K562 (cell line): ENCODE results near the gene DNAH9. TPM values are rescaled to one million over a fixed set of nuclear protein-coding genes. Genes with fewer than 3 reads are reported as not detected.

Experiments
- CBX8 ChIP-seq: fragments of 200-600 bp; sonication (generic); IDR thresholded peaks from 2 replicates; pipeline ENCODE4 v1.6.1; 2012; ENCODE audit warnings: borderline replicate concordance, mixed run types, low read depth, mild to moderate bottlenecking, moderate library complexity, mixed read lengths, low read length, control low read depth, inconsistent platforms; ENCODE audit not compliant: poor library complexity, severe bottlenecking; ENCODE audit errors: extremely low read depth
- CREBBP ChIP-seq: IDR thresholded peaks from one replicate; pipeline ENCODE4 v1.6.1; 2012; ENCODE audit warnings: low read depth, mild to moderate bottlenecking, control low read depth, inconsistent platforms, low read length
- FOXA1 ChIP-seq: fragments of 450-650 bp; IDR thresholded peaks from 2 replicates; pipeline ENCODE4 v1.6.1; 2016; ENCODE audit warnings: mild to moderate bottlenecking, borderline replicate concordance
- FOXA3 ChIP-seq, 2 experiments: fragments of 450-650 bp in 1 of 2; sonication (generic) in 1 of 2; formaldehyde crosslinking; IDR thresholded peaks in 1 of 2; conservative IDR thresholded peaks in 1 of 2; 2 replicates each; pipeline versions ENCODE4 v1.4.0 to v1.8.0; 2020 to 2022; ENCODE audit warnings: mild to moderate bottlenecking in 2 of 2, missing genetic modification reagents in 1 of 2
- HSF4 ChIP-seq: fragments of 250-450 bp; sonication (Bioruptor Pico); IDR thresholded peaks from 2 replicates; pipeline ENCODE4 v2.1.2; 2022; ENCODE audit warnings: mild to moderate bottlenecking, moderate library complexity, borderline replicate concordance
- KLF16 ChIP-seq: IDR thresholded peaks from 2 replicates; pipeline ENCODE4 v1.6.1; 2016; ENCODE audit warnings: antibody characterized with exemption
- MCM2 ChIP-seq: fragments of 450-650 bp; IDR thresholded peaks from 2 replicates; pipeline ENCODE4 v1.6.1; 2017; ENCODE audit warnings: low read depth, mild to moderate bottlenecking
- NCOA6 ChIP-seq: fragments of 450-650 bp; IDR thresholded peaks from 2 replicates; pipeline ENCODE4 v1.6.1; 2017; ENCODE audit warnings: mild to moderate bottlenecking
- NFATC3 ChIP-seq: fragments of 450-650 bp; IDR thresholded peaks from 2 replicates; pipeline ENCODE4 v1.6.1; 2017; ENCODE audit warnings: mild to moderate bottlenecking
- NR2F6 ChIP-seq: fragments of 450-650 bp; formaldehyde crosslinking; IDR thresholded peaks from 2 replicates; pipeline ENCODE4 v1.4.0; 2020; ENCODE audit warnings: mild to moderate bottlenecking
- PHB ChIP-seq: fragments of 250-450 bp; sonication (Bioruptor Pico); IDR thresholded peaks from 2 replicates; pipeline ENCODE4 v1.5.0; 2021
- SFPQ ChIP-seq: fragments of 200-400 bp; formaldehyde crosslinking; IDR thresholded peaks from 2 replicates; pipeline ENCODE4 v1.6.1; 2017; ENCODE audit warnings: mild to moderate bottlenecking, low read depth, low read length, moderate library complexity
- SIRT6 ChIP-seq: IDR thresholded peaks from one replicate; pipeline ENCODE4 v1.6.1; 2012; ENCODE audit warnings: low read depth, mild to moderate bottlenecking, control low read depth, inconsistent platforms, low read length, moderate library complexity
- SMAD1 ChIP-seq: fragments of 150-350 bp; IDR thresholded peaks from 2 replicates; pipeline ENCODE4 v1.6.1; 2014; ENCODE audit warnings: low read length, low read depth; ENCODE audit not compliant: partially characterized antibody
- ZBTB11 ChIP-seq, 3 experiments: fragments of 200-800 bp in 1 of 3; fragments of 250-450 bp in 1 of 3; fragments of 450-650 bp in 1 of 3; sonication (Bioruptor Pico) in 1 of 3; sonication (Bioruptor generic) in 1 of 3; formaldehyde crosslinking in 1 of 3; IDR thresholded peaks; 2 replicates each; pipeline versions ENCODE4 v1.6.1 to v1.8.0; 2016 to 2022; ENCODE audit warnings: mild to moderate bottlenecking in 2 of 3, missing genetic modification characterization in 2 of 3, missing compliant biosample characterization in 1 of 3, moderate library complexity in 1 of 3
- ZFP36 ChIP-seq: fragments of 150-350 bp; IDR thresholded peaks from 2 replicates; pipeline ENCODE4 v1.6.1; 2018; ENCODE audit warnings: low read length, low read depth; ENCODE audit not compliant: partially characterized antibody
- ZNF146 ChIP-seq: IDR thresholded peaks from one replicate; pipeline ENCODE4 v1.6.1; 2018; ENCODE audit warnings: missing compliant biosample characterization; ENCODE audit not compliant: unreplicated experiment
- polyA plus RNA-seq, 8 experiments: library from polyadenylated mRNA; depleted of rRNA in 4 of 8; stranded (reverse) in 5 of 8; unstranded in 3 of 8; fragments of >200 nt; fragmentation: Nextera tagmentation in 2 of 8; fragmentation: Illumina TruSeq in 1 of 8; extraction: Ambion mirVana in 2 of 8; extraction: Trizol in 1 of 8; gene quantifications; 2 replicates each; pipeline versions ENCODE4 v1.2.1 to v1.2.3, GENCODE V29; 2011 to 2014; ENCODE audit warnings: inconsistent platforms in 1 of 8, missing spikeins in 1 of 8
- total RNA-seq, 7 experiments: library from RNA; depleted of rRNA in 6 of 7; stranded (reverse); fragments of >200 nt in 6 of 7; fragmentation: Illumina TruSeq in 2 of 7; extraction: Trizol in 2 of 7; gene quantifications; 2 replicates each; pipeline versions ENCODE4 v1.2.1 to v1.2.3, GENCODE V29; 2011 to 2021; ENCODE audit warnings: low replicate concordance in 1 of 7
- TF ChIP-seq, protein P1 (sequence below), 2 experiments: fragments of 250-450 bp in 1 of 2; fragments of 450-650 bp in 1 of 2; sonication (Bioruptor Pico) in 1 of 2; IDR thresholded peaks; 2 replicates each; pipeline versions ENCODE4 v1.6.1 to v1.8.0; 2016 to 2021; ENCODE audit warnings: mild to moderate bottlenecking in 2 of 2, moderate library complexity in 2 of 2, missing compliant biosample characterization in 1 of 2, missing genetic modification characterization in 1 of 2
- TF ChIP-seq, protein P2 (sequence below): sonication (generic); formaldehyde crosslinking; IDR thresholded peaks from 2 replicates; pipeline ENCODE4 v1.8.0; 2022; ENCODE audit warnings: mild to moderate bottlenecking, missing genetic modification reagents, borderline replicate concordance

DNAH9 gene
- total and polyA plus RNA-seq, 9 of the 15 experiments (the other 6 are each of a cell fraction or from before 2014, with no cell fraction given), result not detected

- TF ChIP-seq NCOA6, result no peak
- TF ChIP-seq SIRT6, result no peak
- no peak for TF ChIP-seq ZFP36
- peak; percentile 96 for TF ChIP-seq SMAD1
- peak in 1 of 3 experiments; percentile 87; a peak in 2 of 6 replicates for TF ChIP-seq ZBTB11 (CRISPR knock-in tag; IDR thresholded peaks at IDR 0.05)
- TF ChIP-seq FOXA3 (CRISPR knock-in tag; conservative IDR thresholded peaks at IDR 0.05 in 1 of 2, IDR thresholded peaks at IDR 0.05 in 1 of 2), result 0 out of 4 replicates have a peak, but pooled peaks of 1 of the 2 experiments have one; percentile 7
- peak; percentile 100 for TF ChIP-seq KLF16
- TF ChIP-seq PHB, result no peak
- no peak for TF ChIP-seq CBX8
- TF ChIP-seq, protein P1, sequence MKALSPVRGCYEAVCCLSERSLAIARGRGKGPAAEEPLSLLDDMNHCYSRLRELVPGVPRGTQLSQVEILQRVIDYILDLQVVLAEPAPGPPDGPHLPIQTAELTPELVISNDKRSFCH (CRISPR knock-in tag; IDR thresholded peaks at IDR 0.05), result no peak
- TF ChIP-seq, protein P1 (tag; IDR thresholded peaks at IDR 0.05), result peak; percentile 96
- TF ChIP-seq FOXA1, result no peak
- TF ChIP-seq NR2F6, result no peak
- TF ChIP-seq CREBBP, result no peak
- peak; percentile 92 for TF ChIP-seq HSF4 (CRISPR knock-in tag)
- TF ChIP-seq, protein P2, sequence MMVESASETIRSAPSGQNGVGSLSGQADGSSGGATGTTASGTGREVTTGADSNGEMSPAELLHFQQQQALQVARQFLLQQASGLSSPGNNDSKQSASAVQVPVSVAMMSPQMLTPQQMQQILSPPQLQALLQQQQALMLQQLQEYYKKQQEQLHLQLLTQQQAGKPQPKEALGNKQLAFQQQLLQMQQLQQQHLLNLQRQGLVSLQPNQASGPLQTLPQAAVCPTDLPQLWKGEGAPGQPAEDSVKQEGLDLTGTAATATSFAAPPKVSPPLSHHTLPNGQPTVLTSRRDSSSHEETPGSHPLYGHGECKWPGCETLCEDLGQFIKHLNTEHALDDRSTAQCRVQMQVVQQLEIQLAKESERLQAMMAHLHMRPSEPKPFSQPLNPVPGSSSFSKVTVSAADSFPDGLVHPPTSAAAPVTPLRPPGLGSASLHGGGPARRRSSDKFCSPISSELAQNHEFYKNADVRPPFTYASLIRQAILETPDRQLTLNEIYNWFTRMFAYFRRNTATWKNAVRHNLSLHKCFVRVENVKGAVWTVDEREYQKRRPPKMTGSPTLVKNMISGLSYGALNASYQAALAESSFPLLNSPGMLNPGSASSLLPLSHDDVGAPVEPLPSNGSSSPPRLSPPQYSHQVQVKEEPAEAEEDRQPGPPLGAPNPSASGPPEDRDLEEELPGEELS (CRISPR knock-in tag), result no peak
- no peak for TF ChIP-seq MCM2
- TF ChIP-seq SFPQ, result no peak
- TF ChIP-seq NFATC3, result peak; percentile 83; the same call in 1 of the 2 replicates
- TF ChIP-seq ZNF146 (CRISPR knock-in tag), result no peak
Observed at GRCh38 chr17:11908711-11909146, 310.5 kb downstream of the DNAH9 start (continued).
